Limb (tissue), 2 donors: Measurements from ENCODE around the gene KPNA1.
"Not testable (repeated sequence)": the region's sequence is repeated elsewhere in the genome, so short reads cannot be mapped to it uniquely, and the experiment has no call there.

ENCODE experiments used
- DNase-seq, 2 donors: peaks; one replicate each; pipeline ENCODE4 v3.0.0-alpha.2; 2016; ENCODE audit errors: extremely low spot score in 2 of 2

KPNA1 gene

GRCh38 chr3:122520861-122521260 lies 6.1 kb upstream of the KPNA1 start:
- no peak for DNase-seq

- no peak for DNase-seq
Observed at GRCh38 chr3:122519693-122520092, 5.0 kb upstream of the KPNA1 start.

DNA sequence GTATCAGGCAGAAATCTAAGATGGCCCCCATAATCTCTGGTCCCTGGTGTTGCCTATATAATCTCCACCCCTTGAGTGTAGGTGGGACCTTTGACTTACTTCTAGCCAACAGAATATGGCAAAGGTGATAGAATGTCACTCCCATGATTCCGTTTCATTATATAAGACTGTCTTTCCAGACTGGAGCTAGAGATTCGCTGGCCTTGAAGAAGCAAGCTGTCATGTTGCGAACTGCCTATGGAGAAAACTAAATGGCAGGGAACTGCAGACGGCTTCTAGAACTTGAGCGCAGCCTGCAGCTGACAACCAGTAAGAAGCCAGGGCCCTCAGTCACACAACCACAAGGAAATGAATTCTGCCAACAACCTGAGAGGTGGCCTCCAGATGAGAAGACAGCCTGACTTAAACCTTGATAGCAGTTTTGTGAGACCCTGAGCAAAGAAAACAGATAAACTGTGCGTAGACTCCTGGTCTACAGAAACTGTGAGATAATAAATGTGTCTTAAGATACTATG lies 2.2 kb upstream of the KPNA1 start:
- no peak for DNase-seq

DNA sequence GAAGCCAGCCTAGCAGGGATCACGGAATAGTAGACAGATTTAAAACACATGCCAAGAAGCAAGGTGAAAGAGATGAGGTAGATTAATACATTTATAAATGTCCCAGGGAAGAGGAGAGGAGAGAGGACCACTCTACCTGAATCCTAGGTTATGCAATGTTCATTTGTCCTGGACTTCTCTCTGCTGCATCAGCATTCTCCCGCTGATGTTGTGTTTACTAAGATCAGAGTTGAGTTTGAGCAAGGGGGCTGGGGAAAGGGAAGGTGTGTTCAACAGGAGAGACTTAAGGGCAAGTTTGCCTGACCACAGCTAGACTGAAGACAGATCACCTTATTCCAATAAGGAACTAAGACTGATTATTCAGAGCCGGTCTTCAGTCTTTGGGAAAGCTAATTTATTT lies 1.1 kb upstream of the KPNA1 start:
- DNase-seq: no peak

DNA sequence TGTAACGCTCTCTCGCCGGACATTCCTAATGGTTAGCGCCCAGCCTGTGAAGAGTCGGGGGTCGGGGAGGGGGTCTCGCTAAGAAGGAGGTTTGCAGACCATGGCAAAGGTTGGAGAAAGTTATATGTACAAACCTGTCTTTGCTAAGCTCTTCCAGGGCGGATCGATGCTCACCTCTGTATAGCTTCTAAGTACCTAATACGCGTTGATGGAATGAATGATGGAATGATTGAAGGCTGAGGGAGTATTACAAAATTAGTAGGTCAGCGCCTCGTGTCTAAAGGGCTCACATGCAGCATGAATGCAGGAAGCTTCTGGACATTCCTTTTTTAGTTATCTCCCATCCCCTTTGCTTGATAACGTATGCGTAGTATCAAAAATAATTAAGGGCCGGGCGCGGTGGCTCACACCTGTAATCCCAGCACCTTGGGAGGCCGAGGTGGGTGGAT lies 305 bp upstream of the KPNA1 start:
- DNase-seq: no peak

GRCh38 chr3:122513386-122514122 lies 1.2 kb downstream of the KPNA1 start:
- DNase-seq: no peak

GRCh38 chr3:122512284-122512683 lies 2.5 kb downstream of the KPNA1 start:
- no peak for DNase-seq

GRCh38 chr3:122510878-122511535 lies 3.7 kb downstream of the KPNA1 start:
- DNase-seq: no peak

DNA sequence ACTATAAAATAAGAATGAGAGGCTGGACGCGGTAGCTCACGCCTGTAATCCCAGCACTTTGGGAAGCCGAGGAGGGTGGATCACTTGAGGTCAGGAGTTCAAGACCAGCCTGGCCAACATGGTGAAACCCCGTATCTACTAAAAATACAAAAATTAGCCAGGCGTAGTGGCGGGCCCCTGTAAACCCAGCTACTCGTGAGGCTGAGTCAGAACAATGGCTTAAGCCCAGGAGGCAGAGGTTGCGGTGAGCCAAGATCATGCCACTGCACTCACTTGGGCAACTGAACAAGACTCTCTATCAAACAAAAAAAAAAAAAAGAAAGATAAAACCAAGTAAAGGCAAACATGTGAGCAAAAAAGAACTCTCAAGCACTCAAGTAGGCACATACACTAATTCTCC lies 5.8 kb downstream of the KPNA1 start:
- DNase-seq: not testable (repeated sequence)

DNA sequence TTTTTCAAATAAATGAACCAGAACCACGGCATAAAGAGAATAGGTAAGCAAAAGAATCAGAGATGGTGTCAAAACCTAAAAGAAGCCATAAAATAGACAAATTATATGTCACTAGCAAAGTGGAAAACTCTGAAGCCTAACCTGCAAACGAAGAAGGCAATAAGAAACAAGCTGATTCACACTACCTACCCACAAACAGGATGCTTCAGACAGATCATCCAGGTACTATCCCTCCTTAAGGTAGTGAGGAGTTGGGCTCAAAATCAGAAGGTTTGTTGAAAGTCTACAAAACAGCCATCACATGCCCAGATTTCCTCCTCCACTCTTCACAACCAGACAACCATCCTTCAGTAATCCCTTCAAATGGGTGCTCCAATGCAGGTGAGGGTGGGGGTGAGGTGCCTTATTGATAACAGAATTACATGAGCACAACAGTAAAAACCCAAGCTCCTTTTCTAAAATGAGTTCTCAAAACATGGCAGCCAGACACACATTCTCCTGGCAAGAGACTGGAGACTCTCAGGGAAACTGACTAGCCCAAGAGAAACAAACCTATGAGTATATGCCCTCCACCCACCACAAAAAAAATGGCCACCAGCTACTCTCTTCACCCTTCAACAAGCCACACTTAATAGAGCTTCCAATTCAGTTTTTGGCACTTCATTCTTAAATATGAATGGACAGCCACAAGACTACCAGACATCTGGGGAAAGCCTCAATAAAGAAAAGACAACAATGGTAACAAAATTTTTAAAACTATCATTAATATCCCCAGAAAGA lies 6.4 kb downstream of the KPNA1 start:
- DNase-seq: no peak

DNA sequence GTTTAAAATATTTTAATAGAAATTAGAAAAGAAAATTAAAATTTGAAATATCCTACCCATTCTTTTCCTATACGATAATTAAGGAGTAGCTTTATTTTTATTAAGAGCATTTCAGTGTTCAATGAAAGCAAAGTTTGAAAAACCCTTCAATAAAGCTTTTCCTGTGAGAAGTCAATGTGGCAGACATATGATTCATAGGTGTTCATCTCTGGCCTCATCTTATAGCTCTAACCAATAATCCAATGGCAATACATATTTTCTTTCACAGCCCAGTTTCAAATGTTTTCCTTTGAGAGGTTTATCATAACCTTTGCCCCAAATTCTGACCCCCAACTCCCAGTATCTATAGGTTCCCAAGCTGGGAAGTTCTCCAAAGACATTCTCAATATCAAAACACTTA lies 8.3 kb downstream of the KPNA1 start:
- DNase-seq: no peak

- no peak for DNase-seq
Observed at GRCh38 chr3:122505676-122506075, 9.1 kb downstream of the KPNA1 start.

GRCh38 chr3:122502941-122503340 lies 11.8 kb downstream of the KPNA1 start:
- DNase-seq: no peak

GRCh38 chr3:122502139-122502538 lies 12.6 kb downstream of the KPNA1 start:
- no peak for DNase-seq

DNA sequence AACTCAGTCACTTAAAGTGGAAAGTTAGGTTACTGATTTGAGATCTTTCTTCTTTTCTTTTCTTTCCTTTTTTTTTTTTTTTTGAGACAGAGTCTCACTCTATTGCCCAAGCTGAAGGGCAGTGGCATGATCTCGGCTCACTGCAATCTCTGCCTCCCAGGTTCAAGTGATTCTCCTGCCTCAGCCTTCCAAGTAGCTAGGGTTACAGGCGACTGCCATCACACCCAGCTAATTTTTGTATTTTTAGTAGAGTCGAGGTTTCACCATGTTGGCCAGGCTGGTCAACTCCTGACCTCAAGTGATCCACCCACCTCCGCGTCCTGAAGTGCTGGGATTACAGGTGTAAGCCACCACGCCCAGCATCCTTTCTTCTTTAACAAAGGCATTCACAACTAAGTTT lies 13.8 kb downstream of the KPNA1 start:
- not testable (repeated sequence) for DNase-seq

DNA sequence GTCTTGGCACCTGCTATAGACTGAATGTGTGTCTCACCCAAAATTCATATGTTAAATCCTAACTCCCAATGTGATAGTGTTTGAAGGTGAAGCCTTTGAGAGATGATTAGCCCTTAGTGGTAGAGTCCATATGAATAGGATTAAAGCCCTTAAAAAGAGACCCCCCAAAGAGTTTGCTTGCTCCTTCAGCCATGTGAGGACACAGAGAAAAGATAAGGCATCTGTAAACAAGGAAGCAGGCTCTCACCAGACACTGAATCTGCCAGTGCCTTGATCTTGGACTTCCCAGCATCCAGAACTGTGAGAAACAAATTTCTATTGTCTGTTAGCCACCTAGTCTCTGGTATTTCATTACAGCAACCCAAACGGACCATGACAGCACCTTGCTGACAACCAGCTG lies 16.6 kb downstream of the KPNA1 start:
- DNase-seq: no peak

- no peak for DNase-seq
Observed at GRCh38 chr3:122497425-122497824, 17.3 kb downstream of the KPNA1 start.

DNA sequence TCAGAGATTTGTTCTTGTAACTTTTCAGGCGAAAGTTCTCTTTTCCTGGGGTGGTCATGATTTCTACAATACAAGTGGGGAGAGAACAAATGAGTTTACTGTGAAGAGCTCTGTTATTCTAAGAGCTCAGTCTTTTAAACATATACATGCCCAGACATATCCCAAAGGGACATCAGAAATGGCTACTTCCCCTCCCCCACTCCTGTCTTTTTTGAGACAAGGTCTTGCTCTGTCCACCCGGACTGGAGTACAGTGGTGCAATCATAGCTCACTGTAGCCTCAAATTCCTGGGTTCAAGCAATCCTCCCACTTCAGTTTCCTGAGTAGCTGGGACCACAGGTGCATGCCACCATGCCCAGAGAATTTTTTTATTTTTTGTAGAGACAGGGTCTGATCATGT lies 18.2 kb downstream of the KPNA1 start:
- DNase-seq: no peak

DNA sequence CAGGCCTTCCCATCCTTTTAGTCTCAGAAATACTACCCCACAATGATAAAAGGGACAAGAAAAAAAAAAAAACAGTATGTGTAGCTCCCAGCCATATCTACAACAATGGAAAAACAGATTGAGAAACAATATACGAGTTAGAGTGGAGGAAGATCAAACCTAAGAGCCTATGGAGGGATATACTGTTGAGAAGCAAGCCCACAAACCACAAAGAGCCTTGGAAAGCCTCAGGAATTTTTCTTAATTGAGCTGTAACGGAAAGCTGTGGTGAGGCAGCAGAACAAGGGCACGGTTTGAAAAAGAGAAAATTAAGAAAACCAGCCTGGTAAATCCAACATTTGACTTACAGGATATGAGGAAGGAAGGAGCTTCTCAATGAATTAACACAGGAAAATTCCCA lies 21.4 kb downstream of the KPNA1 start:
- DNase-seq: no peak

DNA sequence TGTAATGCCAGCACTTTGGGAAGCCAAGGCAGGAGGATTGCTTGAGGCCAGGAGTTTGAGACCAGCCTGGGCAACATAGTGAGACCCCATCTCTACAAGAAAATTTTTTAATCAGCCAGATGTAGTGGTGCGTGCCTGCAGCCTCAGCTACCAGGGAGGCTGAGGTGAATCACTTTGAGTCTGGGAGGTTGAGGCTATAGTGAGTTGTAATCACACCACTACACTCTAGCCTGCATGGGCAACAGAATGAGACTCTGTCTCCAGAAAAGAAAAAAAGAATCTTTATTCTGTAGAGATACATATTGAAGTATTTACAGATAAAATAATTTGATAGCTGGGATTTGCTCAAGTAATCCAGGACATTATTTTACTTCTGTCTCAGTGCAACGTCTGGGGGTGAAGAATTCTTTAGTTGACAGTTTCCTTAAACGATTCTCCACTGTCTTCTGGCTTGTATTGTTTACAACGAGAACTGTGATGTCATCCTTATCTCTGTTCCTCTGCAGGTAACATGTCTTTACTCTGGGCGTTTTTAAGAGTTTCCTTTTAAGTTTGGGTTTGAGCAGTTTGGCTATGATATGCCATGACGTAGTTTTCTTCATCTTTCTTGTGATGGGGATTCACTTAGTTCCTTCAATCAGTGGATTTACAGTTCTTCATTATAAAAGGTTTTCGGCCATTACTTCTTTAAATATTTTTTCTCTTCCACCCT lies 26.3 kb downstream of the KPNA1 start:
- no peak for DNase-seq

DNA sequence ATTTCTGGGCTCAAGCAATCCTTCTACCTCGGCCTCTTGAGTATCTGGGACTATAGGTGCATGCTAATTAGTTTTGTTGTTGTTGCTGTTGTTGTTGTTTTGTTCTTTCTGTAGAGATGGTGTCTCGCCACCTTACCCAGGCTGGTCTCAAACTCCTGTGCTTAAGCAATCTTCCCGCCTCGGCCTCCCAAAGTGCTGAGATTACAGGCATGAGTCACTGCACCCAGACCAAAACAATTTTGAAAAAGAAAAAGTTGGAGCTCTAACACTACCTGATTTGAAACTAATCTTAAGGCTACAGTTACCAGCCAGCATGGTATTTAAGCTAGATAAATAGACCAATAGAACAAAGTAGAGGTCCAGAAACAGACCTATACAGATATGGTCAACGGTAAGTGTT lies 29.8 kb downstream of the KPNA1 start:
- no peak for DNase-seq

DNA sequence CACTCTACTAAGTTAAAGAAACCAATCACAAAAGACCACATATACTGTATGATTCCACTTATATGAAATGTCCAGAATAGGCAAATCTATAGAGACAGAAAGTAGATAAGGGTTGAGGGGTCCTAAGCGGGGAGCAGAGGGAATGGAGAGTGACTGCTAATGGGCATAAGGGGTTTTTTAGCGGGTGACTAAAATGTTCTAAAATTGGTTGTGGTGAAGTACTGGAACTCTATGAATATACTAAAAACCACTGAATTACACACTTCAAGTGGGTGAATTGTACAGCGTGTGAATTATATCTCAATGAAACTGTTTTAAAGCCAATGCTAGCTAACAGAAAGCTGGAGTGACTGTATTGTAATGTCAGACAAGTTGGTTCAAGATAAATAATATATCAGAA lies 33.3 kb downstream of the KPNA1 start:
- DNase-seq: no peak
